Stimulated activated CD4-positive, alpha-beta T cell treated with anti-CD3 and anti-CD28 coated beads, Interleukin-4, amount 100 ng/mL, for 1 hour (primary cell): ENCODE data around the gene RNF169.
"Not testable (repeated sequence)": the region's sequence is repeated elsewhere in the genome, so short reads cannot be mapped to it uniquely, and the experiment has no call there.

Source experiments
- DNase-seq: peaks from one replicate; pipeline ENCODE4 v3.0.0-alpha.2; 2020

Gene RNF169

GRCh38 chr11:74729397-74729796 lies 19.3 kb upstream of the RNF169 start:
- no peak for DNase-seq

GRCh38 chr11:74730571-74731260 lies 17.9 kb upstream of the RNF169 start:
- DNase-seq, result no peak

- DNase-seq, result no peak
These were observed 17.2 kb upstream of the RNF169 start, which contains the start of gene CHRDL2 for GRCh38 chr11:74731301-74732094. Gene CHRDL2 (minus strand): TSS chr11:74731426. CDS start chr11:74730888, 538 bp downstream.

DNA sequence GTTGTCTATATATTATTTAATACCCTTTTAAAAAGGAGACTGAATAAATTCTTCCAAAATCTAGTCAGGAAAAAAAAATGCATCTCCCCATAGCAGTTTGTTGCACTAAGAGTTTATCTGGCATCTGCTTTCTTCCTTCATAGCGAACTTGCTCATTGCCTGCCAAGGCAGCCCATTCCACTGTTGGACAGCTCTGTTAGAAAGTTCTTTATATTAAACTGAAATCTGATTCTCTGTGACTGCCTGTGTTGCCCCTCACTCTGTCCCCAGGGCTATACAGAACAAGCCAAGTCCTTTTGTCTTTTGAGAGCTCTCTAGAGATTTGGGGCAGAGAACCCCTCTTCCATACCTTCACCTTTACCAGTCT lies 14.1 kb upstream of the RNF169 start:
- DNase-seq, result no peak

GRCh38 chr11:74735365-74735928 lies 13.2 kb upstream of the RNF169 start:
- DNase-seq, result no peak

DNA sequence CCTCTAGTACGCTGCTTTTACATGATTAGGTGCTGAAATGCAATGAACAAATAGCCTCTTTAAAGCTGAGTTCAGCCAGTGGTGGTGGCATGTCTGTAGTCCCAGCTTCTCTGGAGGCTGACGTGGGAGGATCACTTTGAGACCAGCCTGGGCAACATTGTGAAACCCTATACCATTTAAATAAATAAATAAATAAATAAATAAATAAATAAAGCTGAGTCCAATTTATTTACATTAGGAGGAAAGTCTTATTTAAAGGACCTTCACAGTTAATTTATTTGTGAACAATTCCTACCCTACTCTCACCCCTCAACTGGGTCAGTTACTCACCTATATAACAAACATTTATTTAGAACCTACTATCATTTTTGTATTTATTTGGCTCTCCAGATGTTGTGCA lies 12.6 kb upstream of the RNF169 start:
- DNase-seq, result no peak

GRCh38 chr11:74739546-74740270 lies 8.9 kb upstream of the RNF169 start:
- DNase-seq, result peak; percentile 33

GRCh38 chr11:74742070-74742469 lies 6.6 kb upstream of the RNF169 start:
- no peak for DNase-seq

- DNase-seq, result no peak
These were observed 5.0 kb upstream of the RNF169 start for GRCh38 chr11:74743640-74744039.

- no peak for DNase-seq
These were observed 4.4 kb upstream of the RNF169 start for GRCh38 chr11:74744277-74744676.

GRCh38 chr11:74746868-74747267 lies 1.8 kb upstream of the RNF169 start:
- DNase-seq, result no peak

GRCh38 chr11:74749127-74749964 lies 697 bp downstream of the RNF169 start:
- peak; percentile 55 for DNase-seq

DNA sequence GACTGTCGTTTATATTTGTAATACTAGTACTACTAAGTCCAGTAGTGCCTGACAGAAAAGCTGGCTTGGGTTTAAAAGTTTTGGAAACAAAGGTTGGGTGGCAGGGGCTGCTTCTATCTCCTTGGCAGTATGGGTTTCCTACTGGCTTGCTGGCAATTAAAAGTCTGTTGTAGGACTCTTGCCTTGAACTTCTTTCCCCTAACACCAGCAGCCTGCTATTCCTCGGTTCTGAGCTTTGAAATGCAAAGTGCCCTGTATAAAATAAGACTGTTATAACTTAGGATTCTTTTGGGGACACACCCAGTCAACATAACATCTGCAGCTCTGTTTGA lies 1.3 kb downstream of the RNF169 start:
- DNase-seq, result no peak

GRCh38 chr11:74750598-74750997 lies 1.9 kb downstream of the RNF169 start:
- not testable (repeated sequence) for DNase-seq

DNA sequence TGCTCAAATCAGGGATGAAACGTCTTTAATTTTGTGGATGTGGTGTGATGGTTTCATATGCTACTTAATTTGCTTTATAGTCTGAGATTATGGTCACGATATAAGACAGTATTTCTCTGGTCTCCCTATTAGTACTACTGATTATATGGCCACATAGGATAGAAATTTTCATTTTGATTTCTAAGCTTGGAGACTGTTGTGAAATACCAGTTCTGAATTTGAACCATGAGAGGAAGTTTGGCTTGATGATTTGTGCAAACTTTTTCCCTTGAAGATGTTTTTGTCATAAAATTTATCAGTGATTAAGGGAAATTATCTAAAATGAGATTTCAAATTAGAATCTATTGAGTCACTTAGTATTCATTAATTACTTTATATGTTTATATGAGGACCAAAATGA lies 2.7 kb downstream of the RNF169 start:
- DNase-seq, result no peak

DNA sequence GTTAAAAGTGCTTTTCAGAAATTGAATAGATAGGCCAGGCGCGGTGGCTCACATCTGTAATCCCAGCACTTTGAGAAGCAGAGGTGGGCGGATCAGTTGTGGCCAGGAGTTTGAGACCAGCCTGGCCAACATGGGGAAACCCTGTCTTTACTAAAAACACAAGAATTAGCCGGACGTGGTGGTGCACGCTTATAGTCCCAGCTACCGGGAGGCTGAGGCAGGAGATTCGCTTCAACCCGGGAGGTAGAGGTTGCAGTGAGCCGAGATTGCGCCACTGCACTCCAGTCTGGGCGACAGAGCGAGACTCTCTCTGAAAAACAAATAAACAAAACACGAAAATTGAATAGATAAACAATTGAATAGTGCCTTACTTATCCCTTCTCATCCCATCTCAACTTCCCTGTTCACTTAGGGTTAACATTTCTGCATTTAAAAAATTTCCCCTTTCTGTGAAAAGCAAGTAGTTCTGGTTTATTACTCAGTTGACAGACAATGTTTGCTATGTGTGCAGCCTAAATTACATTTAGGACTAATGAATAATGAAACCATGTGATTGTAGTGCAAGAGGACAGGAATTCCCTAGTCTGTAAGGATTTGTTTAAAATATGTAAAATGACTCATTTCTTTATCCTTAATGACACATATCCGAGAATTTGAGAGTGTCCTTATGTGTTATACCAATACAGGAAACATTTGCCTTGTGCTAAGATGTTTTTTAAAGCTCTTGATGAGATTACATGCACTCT lies 6.0 kb downstream of the RNF169 start:
- DNase-seq, result no peak

DNA sequence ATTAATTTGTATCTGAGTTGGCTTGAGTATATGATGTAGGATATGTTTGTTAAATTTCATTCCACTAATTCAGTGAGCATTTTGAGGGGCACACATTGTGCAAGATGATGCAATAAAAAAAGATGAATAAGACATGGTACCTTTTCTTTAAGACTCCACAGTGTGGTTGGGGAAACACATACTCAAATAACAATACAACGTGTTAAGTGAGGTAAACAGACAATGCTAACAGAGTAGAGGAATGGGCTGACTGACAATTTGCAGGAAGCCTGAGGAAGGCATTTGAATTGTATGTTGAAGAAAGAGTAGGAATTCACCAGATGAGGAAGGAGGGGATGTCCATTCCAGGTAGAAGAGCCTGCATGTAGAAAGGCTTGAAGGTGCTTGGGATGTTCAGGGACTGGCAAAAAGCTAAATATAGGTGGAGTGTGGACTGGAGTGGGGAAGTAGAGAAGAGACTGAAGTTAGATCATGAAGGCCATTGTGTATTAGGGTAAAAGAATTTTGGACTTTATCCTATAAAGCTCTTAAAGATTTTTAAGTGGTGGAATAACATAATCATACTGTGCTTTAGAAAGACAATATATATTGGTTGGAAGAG lies 6.8 kb downstream of the RNF169 start:
- no peak for DNase-seq

GRCh38 chr11:74756571-74756970 lies 7.9 kb downstream of the RNF169 start:
- DNase-seq, result no peak

GRCh38 chr11:74766905-74767304 lies 18.3 kb downstream of the RNF169 start:
- no peak for DNase-seq

- DNase-seq, result not testable (repeated sequence)
These were observed 19.6 kb downstream of the RNF169 start for GRCh38 chr11:74768172-74768651.

- no peak for DNase-seq
These were observed 20.5 kb downstream of the RNF169 start for GRCh38 chr11:74769055-74769707.
